GM03348 (cell line): Measurements from ENCODE around the gene SSC5D.
A peak's percentile ranks its signal among the peaks of the same experiment; 100 is the strongest.

Experiments
- DNase-seq: peaks from one replicate; pipeline ENCODE4 v3.0.0; 2012; ENCODE audit warnings: low spot score

The SSC5D gene

GRCh38 chr19:55473225-55474012, 14.8 kb upstream of the SSC5D start:
- DNase-seq, result no peak

- DNase-seq, result no peak
These were observed 13.7 kb upstream of the SSC5D start for GRCh38 chr19:55474269-55475265.

- DNase-seq, result peak; percentile 97
These were observed 12.0 kb upstream of the SSC5D start, which contains the start of gene ZNF628 for GRCh38 chr19:55476100-55476775. TSS of gene ZNF628 (plus strand) at chr19:55476617. CDS start at chr19:55479911, 3,294 bp downstream.

- DNase-seq, result no peak
These were observed 10.3 kb upstream of the SSC5D start for GRCh38 chr19:55477905-55478304.

GRCh38 chr19:55478364-55478763, 9.9 kb upstream of the SSC5D start:
- no peak for DNase-seq

GRCh38 chr19:55479045-55479444, 9.2 kb upstream of the SSC5D start:
- no peak for DNase-seq

GRCh38 chr19:55479451-55480230, 8.6 kb upstream of the SSC5D start:
- DNase-seq, result no peak

GRCh38 chr19:55481148-55481793, 7.0 kb upstream of the SSC5D start:
- no peak for DNase-seq

GRCh38 chr19:55481794-55482155, 6.5 kb upstream of the SSC5D start:
- no peak for DNase-seq

GRCh38 chr19:55482156-55482961, 5.9 kb upstream of the SSC5D start:
- DNase-seq, result no peak

GRCh38 chr19:55482967-55483705, 5.1 kb upstream of the SSC5D start:
- no peak for DNase-seq

- DNase-seq, result no peak
These were observed 4.3 kb upstream of the SSC5D start for GRCh38 chr19:55483706-55484592.

- DNase-seq, result peak; percentile 87
These were observed 3.4 kb upstream of the SSC5D start, which contains the start of gene NAT14 for GRCh38 chr19:55484593-55485438. TSS of gene NAT14 (plus strand) at chr19:55485188. CDS start at chr19:55485709, 521 bp downstream.

GRCh38 chr19:55485439-55486011, 2.7 kb upstream of the SSC5D start:
- DNase-seq, result no peak

- DNase-seq, result peak; percentile 48
These were observed 1.9 kb upstream of the SSC5D start for GRCh38 chr19:55486043-55486970.
